Body of pancreas (tissue), 4 donors: ENCODE measurements around the gene CSF1. TPM values are rescaled to one million over a fixed set of nuclear protein-coding genes. Genes with fewer than 3 reads are reported as not detected.

Experiments used
- ATAC-seq: fragments of 150-250 bp; one replicate; pipeline ENCODE4 v1.9.1; 2016
- DNase-seq, 4 donors: peaks; one replicate each; pipeline ENCODE4 v3.0.0-alpha.2; 2019
- H3K27ac ChIP-seq, 4 donors: fragments of 200-600 bp; sonication (generic); 1 replicate in 3 of 4; 2 replicates in 1 of 4; pipeline versions ENCODE4 v1.5.1 to v1.6.1; 2016 to 2019; ENCODE audit warnings: mild to moderate bottlenecking in 1 of 4, mixed read lengths in 1 of 4, moderate library complexity in 1 of 4
- H3K27me3 ChIP-seq, 2 donors: fragments of 200-600 bp; sonication (generic); one replicate each; pipeline ENCODE4 v1.6.0; 2016; ENCODE audit warnings: mild to moderate bottlenecking in 1 of 2
- H3K36me3 ChIP-seq, 2 donors: fragments of 200-600 bp; sonication (generic); replicated peaks in 1 of 2; 2 replicates each; pipeline ENCODE4 v1.5.1; 2016; ENCODE audit warnings: low read depth in 2 of 2; ENCODE audit not compliant: insufficient read depth in 1 of 2
- H3K4me1 ChIP-seq: fragments of 200-600 bp; sonication (generic); one replicate; pipeline ENCODE4 v1.6.0; 2016
- H3K4me3 ChIP-seq, 2 donors: fragments of 200-600 bp; sonication (generic); 1 replicate in 1 of 2; 2 replicates in 1 of 2; pipeline ENCODE4 v1.5.1; 2016 to 2019
- H3K9me3 ChIP-seq, 3 donors: fragments of 200-600 bp; sonication (generic); 1 replicate in 2 of 3; 2 replicates in 1 of 3; pipeline ENCODE4 v1.5.1; 2016
- POLR2A ChIP-seq, 3 donors: fragments of 450-650 bp; IDR thresholded peaks; one replicate each; pipeline ENCODE4 v1.6.1; 2016; ENCODE audit warnings: antibody characterized with exemption in 3 of 3, mild to moderate bottlenecking in 2 of 3
- WGBS, 2 donors: methylation state at CpG; one replicate each; pipeline ENCODE4 v1.1.5; 2017; 5-methylcytosine and 5-hydroxymethylcytosine counted together
- intact Hi-C: fragments of 100-400 bp; cut with DNase I; formaldehyde crosslinking; loops from one replicate; pipeline ENCODE4 v1.15.1; 2023
- total RNA-seq, 2 donors: library from RNA; depleted of rRNA; stranded (reverse); fragments of >200 nt; gene quantifications; one replicate each; pipeline ENCODE4 v1.1.0, GENCODE V29; 2016
- TF ChIP-seq, protein P1 (sequence below), 7 experiments: fragments of 450-650 bp in 4 of 7; fragments of 200-600 bp in 3 of 7; sonication (generic) in 3 of 7; IDR thresholded peaks; one replicate each; pipeline ENCODE4 v1.5.1; 2016 to 2019; ENCODE audit warnings: antibody characterized with exemption in 7 of 7

Gene CSF1
- total RNA-seq, 2 donors from 2014 or later, result 26.7 to 60.7 TPM

DNA sequence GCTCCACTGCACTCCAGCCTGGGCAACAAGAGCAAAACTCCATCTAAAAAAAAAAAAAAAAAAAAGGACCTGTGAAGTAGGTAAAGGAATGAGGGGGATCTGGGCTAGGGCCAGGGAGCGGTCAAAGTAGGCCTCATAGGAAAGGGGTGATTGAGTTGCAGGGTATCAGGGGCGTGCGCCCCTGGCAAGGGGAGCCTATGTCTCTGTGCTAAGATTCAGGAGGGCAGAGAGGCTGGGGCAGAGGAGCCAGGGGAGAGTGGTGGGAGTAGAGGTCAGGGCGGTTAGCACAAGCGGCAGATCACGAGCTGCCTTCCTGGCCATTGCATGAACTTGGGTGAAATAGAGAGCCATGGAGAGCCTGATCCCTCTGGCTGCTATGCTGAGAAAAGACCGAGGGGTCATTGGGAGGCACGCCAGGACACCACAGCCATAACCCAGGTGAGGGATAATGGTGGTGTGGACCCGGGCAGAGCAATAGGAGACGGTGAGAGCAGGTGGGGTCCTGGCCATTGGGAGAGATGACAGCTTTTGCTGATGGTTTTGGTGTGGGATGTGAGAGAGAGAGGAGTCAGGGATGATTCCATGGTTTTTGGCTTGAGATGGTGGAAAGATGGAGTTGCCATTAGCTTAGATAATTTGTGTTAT lies 30.6 kb upstream of the CSF1 start:
- ATAC-seq (no peak), DNase-seq (no peak)
- Histone ChIP-seq H3K4me3 (no peak overlapping the region), H3K27ac (no peak overlapping the region), H3K4me1 (peaks cover 14% of the 10 kb centered on the region), H3K9me3 (no peaks in the 10 kb centered on the region), H3K27me3 (no peaks in the 10 kb centered on the region), H3K36me3 (no peaks in the 10 kb centered on the region)
- 84 to 92% methylated on average over 10 of the region's 10 CpGs for WGBS, 2 donors
- TF ChIP-seq, protein P1, sequence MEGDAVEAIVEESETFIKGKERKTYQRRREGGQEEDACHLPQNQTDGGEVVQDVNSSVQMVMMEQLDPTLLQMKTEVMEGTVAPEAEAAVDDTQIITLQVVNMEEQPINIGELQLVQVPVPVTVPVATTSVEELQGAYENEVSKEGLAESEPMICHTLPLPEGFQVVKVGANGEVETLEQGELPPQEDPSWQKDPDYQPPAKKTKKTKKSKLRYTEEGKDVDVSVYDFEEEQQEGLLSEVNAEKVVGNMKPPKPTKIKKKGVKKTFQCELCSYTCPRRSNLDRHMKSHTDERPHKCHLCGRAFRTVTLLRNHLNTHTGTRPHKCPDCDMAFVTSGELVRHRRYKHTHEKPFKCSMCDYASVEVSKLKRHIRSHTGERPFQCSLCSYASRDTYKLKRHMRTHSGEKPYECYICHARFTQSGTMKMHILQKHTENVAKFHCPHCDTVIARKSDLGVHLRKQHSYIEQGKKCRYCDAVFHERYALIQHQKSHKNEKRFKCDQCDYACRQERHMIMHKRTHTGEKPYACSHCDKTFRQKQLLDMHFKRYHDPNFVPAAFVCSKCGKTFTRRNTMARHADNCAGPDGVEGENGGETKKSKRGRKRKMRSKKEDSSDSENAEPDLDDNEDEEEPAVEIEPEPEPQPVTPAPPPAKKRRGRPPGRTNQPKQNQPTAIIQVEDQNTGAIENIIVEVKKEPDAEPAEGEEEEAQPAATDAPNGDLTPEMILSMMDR (IDR thresholded peaks at IDR 0.05), result no peak
- no peak for TF ChIP-seq POLR2A (IDR thresholded peaks at IDR 0.05)
- intact Hi-C loops, result no loop called here

DNA sequence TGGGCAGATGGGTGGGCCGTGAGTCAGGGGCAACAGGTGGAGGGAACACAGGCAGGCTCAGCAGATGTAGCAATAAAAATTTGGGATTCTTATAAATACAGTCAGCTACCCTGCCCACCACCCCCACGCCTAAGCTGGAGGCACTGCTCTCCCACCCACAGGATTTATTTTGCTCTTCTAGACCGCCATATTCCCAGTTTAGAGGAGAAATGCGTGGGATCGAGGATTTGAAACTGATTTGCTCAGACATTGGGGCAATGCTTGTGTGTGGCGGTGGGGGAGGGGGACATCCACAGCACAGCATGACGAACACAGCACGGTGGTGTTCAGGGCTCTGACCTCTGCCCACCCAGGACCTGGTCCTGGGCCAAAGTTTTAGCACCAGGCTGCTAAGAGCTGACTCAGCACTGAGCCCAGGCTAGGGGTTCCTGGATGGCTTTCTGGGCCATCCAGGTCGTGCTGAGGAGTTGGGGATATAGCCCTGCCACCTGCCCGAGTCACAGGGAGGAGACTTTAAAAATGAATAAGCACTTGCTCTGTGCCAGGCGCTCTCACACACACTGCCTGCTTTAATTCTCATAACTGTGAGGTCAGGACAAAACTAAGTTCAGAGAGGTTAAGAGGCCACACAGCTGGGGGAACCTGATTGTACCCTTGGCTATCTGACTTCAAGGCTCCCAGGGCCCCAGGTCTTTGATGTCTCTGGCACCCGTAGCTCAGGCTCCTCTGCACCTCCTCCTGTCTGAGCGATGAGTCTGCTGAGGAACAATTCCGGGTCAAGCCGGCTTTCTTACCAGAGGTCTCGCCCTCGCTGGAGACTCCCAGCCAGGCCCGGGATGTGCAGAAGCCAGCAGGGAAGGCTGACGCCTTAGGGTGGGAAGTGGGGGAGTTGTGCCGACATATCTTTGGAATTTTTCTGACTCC lies 29.4 kb upstream of the CSF1 start:
- H3K4me3 ChIP-seq, result no peak overlapping the region
- H3K27me3 ChIP-seq, result no peaks in the 10 kb centered on the region
- ATAC-seq, result no peak
- 80 to 82% methylated on average over 12 to 20 of the region's 20 CpGs for WGBS, 2 donors
- H3K4me1 ChIP-seq, result peaks cover 19% of the 10 kb centered on the region
- intact Hi-C loops, result no loop called here
- no peak overlapping the region for H3K27ac ChIP-seq
- no peak for DNase-seq
- TF ChIP-seq POLR2A (IDR thresholded peaks at IDR 0.05), result no peak
- TF ChIP-seq, protein P1 (IDR thresholded peaks at IDR 0.05), result no peak
- H3K36me3 ChIP-seq, result no peaks in the 10 kb centered on the region
- no peaks in the 10 kb centered on the region for H3K9me3 ChIP-seq

DNA sequence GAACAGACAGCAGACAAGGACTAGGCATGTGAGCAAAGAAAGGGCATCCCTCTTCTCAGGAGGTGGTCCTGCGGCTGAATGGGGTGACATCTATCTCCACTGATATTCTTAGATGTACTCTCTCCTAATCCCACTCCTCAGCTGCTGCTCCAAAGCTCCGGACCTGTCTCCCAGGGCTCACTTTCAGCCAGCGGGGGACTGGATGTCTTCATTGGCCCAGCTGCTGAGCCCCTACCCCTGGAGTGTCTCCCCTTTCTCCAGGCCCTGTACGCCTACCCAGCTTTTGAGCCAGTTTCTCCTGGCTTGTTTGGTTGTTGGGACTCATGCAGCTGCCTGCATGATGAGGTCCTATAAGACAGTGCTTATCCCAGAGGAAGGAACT lies 28.8 kb upstream of the CSF1 start:
- Histone ChIP-seq H3K27me3 (no peaks in the 10 kb centered on the region), H3K27ac (no peak overlapping the region), H3K36me3 (no peaks in the 10 kb centered on the region), H3K4me1 (peaks cover 14% of the 10 kb centered on the region), H3K9me3 (no peaks in the 10 kb centered on the region), H3K4me3 (no peak overlapping the region)
- WGBS, 2 donors, result 93 to 95% methylated on average over 4 of the region's 4 CpGs
- intact Hi-C loops, result no loop called here
- no peak for DNase-seq
- TF ChIP-seq POLR2A (IDR thresholded peaks at IDR 0.05), result no peak
- TF ChIP-seq, protein P1 (IDR thresholded peaks at IDR 0.05), result no peak
- ATAC-seq, result no peak

DNA sequence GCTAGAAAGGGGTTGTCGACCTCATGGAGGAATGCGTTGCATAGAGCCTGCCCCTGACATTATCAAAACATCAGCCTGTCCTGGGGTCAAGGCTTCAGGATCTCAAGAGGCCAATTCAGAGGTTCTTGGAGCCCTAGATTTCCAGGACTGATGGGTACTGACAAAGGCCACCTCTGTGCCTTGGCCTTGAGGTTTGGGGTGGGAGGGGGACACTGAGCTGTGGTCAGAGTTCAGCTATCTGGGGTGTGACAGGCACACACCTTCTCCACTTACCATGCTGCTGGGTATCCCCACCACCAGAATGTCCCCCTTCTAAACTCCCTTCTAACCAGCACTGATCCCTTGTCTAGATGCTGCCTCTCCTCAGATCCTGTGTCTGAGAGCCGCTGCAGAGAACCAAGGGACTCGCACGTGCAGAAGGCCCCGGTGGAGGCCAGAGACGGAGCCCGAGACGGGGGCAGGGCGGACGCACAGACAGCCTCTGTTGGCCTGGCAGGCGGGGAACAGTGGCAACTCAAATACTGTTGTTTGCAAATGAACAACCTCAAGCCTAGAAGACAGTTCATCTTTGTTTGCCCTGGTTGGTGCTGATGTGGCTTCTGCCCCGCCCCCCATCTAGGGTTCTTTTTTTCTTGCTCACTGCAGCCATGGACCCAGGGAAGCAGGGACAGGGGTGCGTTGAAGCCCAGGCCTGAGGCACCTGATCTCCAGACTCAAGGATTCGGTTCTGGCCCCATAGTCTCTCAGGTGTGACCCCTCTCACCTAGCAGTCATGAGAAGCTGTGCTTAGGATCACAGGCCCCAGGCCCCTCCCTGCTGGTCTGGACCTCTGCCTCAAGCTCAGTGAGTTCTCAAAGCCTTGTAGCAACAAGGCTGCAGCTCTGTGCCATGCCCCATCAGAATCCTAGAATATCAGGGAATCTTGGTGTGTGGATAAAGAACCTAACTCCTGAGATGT lies 28.1 kb upstream of the CSF1 start:
- no peak for ATAC-seq
- H3K27ac ChIP-seq, result no peak overlapping the region
- no peak overlapping the region for H3K4me3 ChIP-seq
- intact Hi-C loops, result no loop called here
- H3K27me3 ChIP-seq, result no peaks in the 10 kb centered on the region
- TF ChIP-seq, protein P1 (IDR thresholded peaks at IDR 0.05), result no peak
- TF ChIP-seq POLR2A (IDR thresholded peaks at IDR 0.05), result no peak
- H3K36me3 ChIP-seq, result no peaks in the 10 kb centered on the region
- no peaks in the 10 kb centered on the region for H3K9me3 ChIP-seq
- 86 to 93% methylated on average over 15 of the region's 15 CpGs for WGBS, 2 donors
- DNase-seq, result no peak
- H3K4me1 ChIP-seq, result peaks cover 7% of the 10 kb centered on the region
